NCI-H2107 (cell line): ENCODE results near the gene PPP1CA.
"Not testable (repeated sequence)": the region's sequence is repeated elsewhere in the genome, so short reads cannot be mapped to it uniquely, and the experiment has no call there.

ENCODE experiments used
- DNase-seq: peaks from one replicate; lab custom pipeline; 2025; lab: John Stamatoyannopoulos, UW

Gene PPP1CA

DNA sequence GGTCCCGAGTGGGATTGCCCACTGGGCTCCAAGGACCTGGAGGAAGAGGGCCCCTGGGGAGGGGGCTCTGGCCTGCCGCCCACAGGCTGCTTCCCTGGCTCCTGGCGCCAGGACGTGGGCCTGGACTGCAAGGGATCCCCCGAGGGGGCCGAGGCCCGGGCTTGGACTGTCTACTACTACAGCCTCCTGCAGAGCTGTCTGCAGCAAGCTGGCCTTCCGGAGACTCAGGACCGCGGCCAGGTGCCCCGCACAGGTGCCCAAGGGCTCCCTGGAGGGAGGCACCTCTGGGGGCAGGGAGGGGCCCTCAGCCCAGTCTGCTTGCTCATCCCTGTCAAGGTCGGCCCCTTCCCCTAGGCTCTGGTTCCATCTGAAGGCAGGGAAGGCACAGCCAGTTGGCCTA lies 15.8 kb upstream of the PPP1CA start:
- DNase-seq: no peak

DNA sequence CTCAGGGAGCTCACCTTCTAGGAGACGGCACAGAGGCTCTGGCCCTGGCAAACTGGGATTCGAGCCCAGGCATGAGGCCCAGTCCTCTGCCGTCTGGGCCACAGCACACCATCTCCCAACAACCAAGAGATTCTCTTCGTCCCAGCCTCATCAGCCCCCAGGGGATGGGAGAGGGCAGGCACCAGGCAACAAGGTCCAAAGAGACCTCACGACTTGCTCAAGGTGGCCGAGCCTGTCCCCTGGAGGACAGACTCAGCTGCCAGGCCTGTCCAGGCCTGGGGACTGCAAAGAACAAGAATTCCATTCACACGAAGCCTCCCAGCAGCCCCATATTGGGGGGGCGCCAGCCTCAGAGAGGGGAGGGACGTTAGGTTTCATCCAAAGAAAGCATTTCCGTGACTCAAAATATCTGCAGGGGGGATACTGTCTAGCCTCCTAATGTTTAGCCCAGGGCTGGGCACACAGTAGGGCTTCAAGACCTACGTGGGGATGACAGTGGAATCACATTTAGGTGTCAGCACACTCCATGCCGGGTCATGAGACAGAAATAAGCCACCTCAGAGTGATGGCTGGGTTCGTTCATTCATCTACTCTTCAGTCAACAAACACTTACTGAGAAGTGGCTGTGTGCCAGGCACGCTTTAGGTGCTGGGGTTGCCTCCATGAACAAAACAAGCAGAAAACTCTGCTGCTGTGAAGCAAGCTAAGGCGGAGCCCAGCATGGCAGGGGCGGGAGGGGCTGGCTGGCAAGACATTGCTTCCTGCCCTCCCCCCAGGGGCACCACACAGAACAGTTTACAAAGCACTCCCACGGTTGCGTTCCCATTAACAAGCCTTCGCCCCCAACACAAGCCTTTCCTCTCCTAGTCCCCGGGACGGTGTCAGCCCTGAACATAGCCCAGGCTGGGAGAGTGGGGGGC lies 15.0 kb upstream of the PPP1CA start:
- no peak for DNase-seq

DNA sequence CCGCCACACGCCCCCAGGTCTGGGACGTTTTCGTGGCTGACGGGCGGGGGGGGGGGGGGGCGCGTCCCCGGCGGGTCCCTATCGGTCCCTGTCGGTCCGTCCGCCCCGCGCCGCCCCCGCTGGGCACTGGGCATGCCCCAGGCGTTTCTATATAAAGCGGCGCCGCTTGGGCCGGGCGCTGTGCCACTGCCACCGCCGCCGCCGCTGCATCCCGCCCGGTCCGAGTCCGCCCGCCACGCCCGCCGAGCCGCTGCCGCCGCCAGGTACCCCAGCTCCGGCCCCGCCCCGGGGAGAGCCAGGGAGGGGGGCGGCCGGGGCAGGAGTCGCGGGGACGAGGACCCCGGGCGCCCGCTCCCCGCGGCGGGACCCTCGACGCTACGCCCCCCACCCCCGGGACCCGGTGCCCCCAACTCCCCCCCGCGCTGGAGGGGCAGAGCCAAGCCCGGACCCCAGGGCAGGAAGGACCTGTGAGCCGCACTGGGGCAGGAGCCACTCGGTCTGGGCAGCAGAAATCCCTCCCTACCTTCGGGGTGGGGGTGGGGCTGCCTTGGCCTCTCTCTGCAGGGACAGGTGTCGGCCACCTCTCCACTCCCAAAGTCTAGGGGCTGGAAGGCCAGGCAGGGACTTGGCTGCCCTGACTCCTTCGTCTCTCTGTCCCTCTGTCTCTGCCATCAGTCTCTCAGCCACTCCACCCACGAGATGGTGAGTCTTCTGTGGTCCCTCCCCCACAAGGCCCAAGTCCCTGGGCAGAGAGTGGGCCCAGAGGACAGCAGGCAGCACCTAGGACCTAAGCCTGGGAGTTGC lies 14.0 kb upstream of the PPP1CA start, which contains the start of gene CARNS1:
Gene CARNS1 (plus strand): TSS at position 178 of the 804 bp plus-strand sequence. CDS start 522 bp downstream, at position 700.
- DNase-seq: no peak

DNA sequence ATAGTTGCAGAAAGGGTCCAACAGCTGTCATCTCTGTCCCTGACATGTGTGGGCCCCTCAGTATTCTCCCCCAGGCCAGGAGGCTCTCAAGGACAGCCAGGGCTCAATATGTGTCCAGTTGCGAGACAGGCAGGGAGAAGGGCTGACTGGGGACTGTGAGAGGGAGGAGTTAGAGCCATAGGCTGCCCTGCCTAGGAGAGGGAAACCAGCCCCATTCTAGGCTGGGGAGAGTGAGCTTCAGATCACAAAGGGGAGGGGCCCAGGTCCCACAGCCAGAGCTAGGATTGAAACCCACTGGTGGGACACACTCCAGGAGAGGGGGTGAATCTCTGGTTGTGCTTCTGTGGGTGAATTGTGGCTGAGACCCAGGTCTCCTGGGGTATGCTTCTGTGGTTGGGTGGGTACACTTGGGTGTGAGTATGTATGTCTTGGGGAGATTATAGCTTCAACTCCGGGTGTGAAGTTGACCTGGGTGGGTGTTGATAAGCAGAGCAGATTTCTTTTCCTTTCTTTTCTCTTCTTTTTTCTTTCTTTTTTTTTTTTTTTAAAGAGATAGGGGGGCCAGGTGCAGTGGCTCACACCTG lies 11.7 kb upstream of the PPP1CA start:
- DNase-seq: no peak

DNA sequence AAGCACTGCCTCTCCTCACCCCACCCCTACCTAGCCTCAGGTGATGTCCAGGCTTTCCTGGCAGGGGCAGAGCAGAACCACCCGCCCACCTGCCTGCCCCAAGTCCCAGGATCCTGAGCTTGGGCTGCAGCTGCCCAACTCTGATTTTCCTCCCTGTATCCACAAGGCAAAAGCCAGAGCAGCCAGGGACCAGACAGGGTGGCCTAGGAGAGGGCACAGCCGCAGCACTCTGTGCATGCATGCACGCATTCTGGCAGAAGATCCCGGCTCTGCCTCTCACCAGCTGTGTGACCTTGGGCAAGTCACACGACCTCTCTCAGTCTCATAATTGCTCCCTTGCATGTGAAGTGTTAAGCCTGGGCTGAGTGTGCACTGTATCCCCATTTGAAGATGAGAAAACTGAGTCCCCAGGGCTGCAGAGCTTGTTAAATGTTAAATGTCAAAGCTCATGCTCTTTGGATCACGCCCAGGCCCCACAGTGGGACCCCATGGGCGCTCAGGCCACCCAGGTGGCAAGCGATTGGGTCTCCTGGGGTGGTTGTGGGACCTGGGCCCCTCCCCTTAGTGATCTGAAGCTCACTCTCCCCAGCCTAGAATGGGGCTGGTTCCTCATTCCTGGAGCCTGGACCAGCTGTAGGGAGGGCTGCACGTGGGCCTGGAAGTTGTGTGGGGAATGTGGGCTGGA lies 11.0 kb upstream of the PPP1CA start:
- no peak for DNase-seq

DNA sequence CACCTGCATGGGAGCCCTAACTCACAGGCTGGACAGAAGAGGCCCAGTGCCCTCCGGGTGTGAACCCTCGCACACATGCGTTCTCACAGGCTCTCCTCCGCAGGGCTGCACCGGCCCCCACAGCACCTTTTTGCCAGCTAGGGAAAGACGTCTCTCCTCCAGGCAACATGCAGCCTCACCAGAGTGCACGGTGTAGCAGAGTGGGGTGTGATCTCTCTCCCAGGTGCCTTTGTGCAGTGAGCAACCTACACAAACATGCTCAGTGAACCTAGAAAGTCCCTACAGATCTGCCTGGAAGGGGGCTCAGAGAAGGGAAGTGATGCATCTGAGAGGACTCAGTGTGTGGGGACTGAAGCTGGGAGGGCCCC lies 10.1 kb upstream of the PPP1CA start:
- no peak for DNase-seq

DNA sequence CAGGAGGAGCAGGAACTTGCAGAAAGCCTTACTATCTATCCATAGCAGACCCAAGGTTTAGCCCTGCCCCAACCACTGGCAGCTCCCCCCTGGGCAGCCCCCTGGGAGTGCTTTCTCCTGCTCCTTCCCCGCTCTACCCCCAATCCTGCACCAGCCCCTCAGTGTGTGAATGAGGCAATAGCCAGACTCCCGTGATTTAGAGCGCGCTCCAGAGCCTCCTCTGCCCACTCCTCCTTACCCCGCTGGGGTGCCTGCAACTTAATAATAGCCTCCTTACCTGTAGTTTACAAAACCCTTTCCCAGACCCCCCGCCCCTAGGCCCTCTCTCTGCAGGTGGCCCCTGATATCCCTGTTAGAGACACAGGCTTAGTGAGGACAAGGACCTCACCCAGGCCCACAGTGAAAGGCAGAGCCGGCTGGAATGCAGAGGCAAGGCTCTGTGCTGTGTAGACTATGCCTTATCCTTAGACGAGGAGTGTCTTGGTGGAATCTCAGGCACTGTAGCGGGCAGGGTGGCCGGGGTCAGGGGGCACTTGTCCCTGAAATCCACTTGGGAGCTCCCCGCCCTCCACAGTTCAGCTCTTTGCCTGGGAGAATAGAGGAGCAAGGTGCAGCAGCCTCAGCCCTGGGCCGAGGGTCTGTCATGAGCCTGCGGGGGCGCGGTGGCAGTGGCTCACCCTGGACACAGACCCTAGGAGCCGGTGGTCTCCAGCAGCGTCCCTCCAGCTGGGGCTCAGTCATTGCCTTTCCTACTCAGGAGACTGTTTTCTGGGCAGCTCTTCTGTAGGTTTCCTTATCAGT lies 9.5 kb upstream of the PPP1CA start:
- DNase-seq: no peak

DNA sequence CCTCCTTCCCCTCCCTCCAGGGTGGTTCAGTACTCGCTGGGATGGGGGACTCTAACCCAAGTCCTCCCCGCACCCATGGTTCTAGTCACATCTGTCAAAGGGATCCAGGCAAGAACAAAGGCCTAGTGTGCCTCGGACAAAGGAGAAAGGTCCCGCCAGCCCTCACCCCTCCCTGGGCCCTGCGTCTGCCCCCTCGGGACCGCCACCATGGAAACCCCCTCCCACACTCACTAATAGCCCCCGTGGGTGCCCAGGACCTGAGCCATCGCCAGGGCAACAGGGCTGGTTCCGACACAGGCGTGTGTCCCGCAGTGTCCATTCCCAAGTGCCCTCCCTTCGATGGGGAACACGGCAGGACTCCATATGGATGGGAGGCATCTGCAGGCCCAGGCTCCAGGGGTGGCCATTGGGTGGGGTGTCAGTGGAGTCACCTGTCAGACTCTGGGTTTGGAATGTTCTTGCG lies 8.7 kb upstream of the PPP1CA start:
- DNase-seq: no peak

DNA sequence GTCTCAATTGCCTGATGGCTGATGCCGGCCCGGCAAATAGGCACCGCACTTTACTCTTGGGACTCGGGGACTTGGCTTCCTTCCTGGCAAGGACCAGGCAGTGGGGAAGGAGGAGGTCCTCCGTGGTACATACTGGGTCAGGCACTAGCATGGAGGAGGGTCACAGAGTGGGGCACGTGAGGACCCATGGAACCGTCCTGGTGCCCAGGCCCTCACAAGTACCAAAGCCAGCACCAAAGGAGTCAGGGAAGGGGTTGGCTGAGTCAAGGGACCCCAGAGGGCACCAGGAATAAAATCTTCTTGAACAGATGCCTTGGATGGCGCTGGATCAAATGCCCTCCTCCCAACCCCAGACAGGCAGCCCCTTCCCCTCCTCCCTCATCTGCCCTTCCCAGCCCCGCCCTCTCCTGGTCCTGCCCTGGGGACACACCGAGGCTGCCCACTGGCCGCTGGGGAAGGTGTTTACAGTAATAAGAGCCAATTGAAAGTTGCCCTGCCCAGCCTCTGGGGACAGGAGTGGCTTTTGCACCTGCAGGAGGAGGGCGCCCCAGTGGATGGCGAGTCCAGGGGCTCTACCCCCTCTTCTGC lies 8.2 kb upstream of the PPP1CA start:
- no peak for DNase-seq

DNA sequence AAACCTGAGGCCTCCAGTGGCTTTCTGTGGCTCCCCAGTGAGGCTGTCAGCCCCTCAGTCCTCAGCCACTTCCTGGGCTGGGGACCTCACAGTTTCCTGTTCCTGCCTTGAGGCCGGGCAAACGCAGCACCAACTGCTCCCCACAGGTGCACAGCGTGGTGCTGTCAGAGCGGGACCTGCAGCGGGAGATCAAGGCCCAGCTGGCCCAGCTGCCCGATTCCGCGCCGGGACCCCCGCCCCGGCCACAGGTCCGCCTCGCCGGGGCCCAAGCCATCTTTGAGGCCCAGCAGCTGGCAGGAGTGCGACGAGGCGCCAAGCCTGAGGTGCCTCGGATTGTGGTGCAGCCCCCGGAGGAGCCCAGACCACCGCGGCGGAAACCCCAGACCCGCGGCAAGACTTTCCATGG lies 7.6 kb upstream of the PPP1CA start:
- no peak for DNase-seq

DNA sequence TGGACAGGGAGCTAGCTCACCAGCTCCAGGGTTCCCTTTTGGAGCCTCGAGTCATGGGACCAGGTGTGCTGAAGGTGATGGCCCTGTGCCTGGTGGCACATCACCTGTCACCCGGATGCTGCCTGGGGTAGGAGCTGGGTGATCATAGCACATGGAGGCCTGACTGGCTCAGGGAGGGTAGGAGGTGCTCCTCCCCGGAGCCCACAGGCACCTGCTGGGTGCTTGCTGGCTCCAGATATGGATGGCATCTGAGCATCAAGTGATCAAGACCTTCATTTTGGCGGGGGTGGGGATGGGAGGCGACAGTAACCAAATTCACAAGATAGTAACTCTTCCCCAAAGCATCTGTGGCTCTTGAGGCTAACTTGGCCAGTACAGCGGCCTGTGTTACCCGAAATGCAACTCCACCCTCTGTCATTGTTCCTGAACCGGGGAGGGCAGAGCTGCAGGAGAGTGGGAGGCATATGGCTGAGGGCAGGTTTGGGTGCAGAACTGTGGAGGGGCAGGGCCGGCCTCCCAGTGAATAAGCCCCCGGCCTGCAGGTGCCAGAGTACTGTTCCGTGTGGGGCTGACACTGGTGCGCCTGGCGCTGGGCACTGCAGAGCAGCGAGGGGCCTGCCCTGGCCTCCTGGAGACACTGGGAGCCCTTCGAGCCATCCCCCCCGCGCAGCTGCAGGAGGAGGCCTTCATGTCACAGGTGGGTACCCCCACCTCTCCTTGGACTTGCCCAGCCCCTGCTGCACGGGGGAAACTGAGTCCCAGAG lies 7.0 kb upstream of the PPP1CA start:
- DNase-seq: no peak

DNA sequence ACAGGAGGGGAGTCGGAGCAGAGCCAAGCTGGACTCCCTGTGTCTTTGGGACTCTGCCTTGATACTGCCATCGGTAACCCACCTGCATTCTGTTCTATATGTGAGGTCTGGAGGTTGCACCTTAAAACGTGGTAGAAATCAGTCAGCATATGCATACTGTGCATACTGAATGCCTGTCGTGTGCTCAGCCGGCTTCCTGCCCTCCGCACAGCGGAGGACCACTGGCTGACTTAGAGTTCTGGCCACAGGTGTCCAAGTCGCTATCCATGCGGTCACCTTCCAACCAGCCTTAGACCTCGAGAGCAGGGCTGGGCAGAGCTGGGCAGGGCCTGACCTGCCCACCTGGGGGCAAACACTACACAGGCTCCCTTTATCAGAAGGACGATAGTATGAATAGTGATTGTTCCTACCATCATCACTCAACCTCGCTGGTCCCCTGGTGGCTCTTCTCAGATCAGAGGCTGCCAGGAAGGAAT lies 6.1 kb upstream of the PPP1CA start:
- DNase-seq: no peak

DNA sequence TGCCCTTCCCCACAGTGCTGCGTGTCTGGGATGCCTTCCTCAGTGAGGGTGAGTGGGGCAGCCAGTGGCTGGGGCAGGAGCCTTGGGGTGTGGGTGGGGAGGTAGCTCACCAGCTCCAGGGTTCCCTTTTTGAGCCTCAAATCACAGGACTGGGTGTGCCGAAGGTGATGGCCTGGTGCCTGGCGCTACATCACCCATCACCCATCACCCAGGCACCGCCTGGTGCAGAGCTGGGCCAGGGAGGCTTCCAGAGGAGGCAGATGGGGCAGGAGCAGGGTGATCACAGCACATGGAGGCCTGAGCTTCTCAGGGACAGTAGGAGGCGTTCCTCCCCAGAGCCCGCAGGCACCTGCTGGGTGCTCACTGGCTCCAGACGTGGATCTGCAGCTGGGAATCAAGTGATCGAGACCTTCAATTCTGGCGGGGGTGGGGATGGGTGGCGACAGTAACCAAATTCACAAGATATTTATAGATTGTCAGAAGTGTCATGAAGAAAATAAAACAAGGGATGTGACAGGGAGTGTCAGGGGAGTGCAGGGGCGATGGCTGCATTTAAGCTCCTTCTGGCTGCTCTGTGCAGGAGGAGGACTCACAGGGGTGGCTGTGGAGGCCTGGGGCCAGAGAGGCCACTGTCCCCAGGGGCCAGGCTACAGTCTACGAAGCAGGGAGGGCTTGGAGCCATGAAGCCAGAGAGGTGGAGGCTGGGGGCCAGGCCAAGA lies 5.5 kb upstream of the PPP1CA start:
- DNase-seq: no peak

DNA sequence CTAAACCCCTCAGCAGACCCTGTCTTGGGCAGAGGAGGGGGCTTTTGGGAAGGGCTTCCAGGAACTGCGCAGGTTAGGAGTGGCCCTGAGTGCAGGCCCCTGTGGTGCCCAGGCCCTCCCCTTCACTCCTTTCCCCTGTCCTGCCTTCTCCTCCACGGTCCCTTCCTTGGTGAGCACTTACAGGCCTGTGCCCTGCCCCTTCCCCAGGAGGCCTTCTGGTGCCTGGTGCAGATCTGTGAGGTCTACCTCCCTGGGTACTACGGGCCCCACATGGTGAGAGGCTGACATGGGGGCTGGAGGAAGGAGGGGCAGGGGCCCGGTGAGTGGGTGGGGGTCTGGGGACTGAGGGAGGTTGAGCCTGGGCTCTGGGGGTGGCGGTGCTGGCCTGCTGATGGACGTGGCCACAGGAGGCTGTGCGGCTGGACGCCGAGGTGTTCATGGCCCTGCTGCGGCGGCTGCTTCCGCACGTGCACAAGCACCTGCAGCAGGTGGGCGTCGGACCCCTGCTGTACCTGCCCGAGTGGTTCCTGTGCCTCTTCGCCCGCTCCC lies 4.8 kb upstream of the PPP1CA start:
- no peak for DNase-seq

DNA sequence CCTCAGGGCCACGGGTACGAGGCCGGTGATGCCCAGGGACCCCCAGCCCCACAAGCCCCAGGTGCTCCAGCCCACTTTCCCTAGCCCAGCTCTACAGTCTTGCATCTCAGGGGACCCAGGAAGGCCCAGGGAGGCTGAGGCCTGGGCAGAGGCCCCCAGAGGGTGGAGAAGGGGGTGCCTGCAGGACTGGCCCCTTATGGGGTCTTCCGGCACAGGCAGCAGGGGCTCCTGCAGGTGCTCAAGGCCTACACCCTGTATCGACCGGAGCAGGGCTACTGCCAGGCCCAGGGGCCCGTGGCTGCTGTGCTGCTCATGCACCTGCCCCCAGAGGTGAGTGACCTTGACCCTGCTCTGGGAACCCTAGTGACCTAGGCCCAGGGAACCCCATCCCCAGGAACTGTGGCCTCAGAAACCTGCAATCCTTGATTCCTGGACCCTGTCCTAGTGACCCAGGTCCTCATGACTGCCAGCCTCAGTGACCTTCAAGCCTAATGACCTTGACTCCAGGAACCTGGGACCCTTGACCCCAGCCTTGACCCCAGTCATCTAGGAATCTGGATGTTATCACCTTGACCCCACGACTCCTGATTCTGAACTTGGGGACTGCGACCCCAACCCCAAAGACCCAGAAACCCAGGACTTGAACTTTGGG lies 4.2 kb upstream of the PPP1CA start:
- DNase-seq: no peak

DNA sequence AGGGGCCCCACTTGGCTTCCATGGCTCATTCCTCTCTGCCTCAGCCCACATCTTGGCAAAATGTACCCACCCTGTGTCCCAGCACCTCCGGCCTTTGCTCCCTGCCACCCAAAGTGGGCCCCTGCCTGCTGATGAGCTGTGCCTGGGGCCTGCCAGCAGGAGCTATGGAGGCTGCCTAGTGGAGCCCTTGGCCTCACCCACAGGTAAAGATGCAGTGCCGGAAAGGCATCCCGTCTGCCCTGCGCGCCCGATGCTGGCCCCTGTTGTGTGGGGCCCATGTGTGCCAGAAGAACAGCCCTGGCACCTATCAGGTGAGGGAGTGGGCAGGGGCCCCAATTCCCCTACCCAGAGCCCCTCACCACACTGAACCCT lies 3.5 kb upstream of the PPP1CA start:
- no peak for DNase-seq

DNA sequence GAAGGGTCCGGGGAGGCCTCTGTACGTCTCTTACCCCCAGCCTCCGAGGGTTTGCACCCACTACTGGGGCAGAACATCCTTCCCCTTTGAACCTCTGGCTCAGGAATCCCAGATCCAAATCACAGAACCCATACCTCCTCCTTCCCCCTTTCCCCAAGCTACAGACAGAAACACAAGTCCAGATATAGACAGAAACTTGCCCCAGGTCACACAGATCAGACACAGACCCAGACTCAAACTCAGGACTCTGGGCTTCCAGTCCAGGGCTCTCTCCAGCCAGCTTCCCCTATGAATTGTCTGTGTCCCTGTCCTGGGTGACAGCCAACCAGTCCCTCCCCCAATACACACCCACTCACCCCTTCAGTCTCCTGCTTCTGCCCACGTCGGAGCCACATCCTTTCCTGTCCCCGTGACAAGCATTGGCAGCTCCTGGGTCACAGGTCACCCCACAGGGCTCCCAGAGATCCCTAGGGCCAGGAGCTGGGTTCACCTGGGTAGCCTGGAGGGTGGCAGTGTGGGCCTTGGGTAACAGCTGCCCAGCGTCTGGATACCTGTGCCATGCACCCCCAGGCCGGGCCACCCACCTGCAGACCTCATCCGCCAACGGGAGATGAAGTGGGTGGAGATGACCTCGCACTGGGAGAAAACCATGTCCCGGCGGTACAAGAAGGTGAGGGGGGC lies 3.0 kb upstream of the PPP1CA start:
- DNase-seq: no peak

DNA sequence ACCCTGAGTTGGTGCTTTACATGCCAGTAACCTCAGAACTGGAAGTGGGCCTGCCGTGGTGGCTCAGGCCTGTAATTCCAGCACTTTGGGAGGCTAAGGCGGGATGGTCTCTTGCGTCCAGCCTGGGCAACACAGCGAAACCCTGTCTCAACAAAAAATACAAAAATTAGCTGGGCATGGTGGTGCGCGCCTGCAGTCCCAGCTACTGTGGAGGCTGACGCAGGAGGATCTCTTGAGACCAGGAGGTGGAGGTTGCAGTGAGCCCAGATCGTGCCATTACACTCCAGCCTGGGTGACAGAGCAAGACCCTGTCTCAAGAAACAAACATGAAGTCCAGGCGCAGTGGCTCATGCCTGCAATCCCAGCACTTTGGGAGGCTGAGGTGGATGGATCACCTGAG lies 1.4 kb upstream of the PPP1CA start:
- DNase-seq: not testable (repeated sequence)
